ENCODE results near the gene TIMM44. TPM values are rescaled to one million over a fixed set of nuclear protein-coding genes. Genes with fewer than 3 reads are reported as not detected.

The TIMM44 gene
- total RNA-seq, 1 donor from 2014 or later, result 43.7 TPM

- no peak overlapping the region for H3K9ac ChIP-seq
- Mint-ChIP-seq H3K9me3 (no peaks in the 10 kb centered on the region), H3K36me3 (peaks cover 30% of the 10 kb centered on the region), H3K27me3 (ENCODE audit: insufficient read depth, low read depth) (peaks cover 2% of the 10 kb centered on the region), H3K4me3 (no peak overlapping the region), H3K27ac (no peak overlapping the region), H3K4me1 (no peaks in the 10 kb centered on the region)
- no peak overlapping the region for H2AFZ ChIP-seq (replicated peaks)
- H3K9me3 ChIP-seq (ENCODE audit: low read depth), result no peaks in the 10 kb centered on the region
- TF ChIP-seq CTCF (IDR thresholded peaks at IDR 0.05), result no peak
- no peak for TF ChIP-seq EZH2 (IDR thresholded peaks at IDR 0.05)
- TF ChIP-seq EZH2phosphoT487 (IDR thresholded peaks at IDR 0.05), result no peak
- peaks cover 17% of the 10 kb centered on the region for H3K79me2 ChIP-seq (ENCODE audit: low read depth)
- no peak overlapping the region for H3K27ac ChIP-seq
- DNase-seq (ENCODE audit: low spot score), result no peak
- peaks cover 19% of the 10 kb centered on the region for H3F3A ChIP-seq (ENCODE audit: low read depth)
- H3K4me3 ChIP-seq, result no peak overlapping the region
- H3K4me1 ChIP-seq, result no peaks in the 10 kb centered on the region
- H4K20me1 ChIP-seq (ENCODE audit: low read depth), result peaks cover 47% of the 10 kb centered on the region
- H3K27me3 ChIP-seq, result no peaks in the 10 kb centered on the region
- no peaks in the 10 kb centered on the region for H3K36me3 ChIP-seq
- H3K4me2 ChIP-seq, result no peak overlapping the region
These were observed 26.1 kb upstream of the TIMM44 start for GRCh38 chr19:7969555-7969939.

- H3K27me3 ChIP-seq, result no peaks in the 10 kb centered on the region
- H3K36me3 ChIP-seq, result no peaks in the 10 kb centered on the region
- Mint-ChIP-seq H3K9me3 (no peaks in the 10 kb centered on the region), H3K27ac (no peak overlapping the region), H3K27me3 (ENCODE audit: insufficient read depth, low read depth) (peaks cover 2% of the 10 kb centered on the region), H3K4me3 (no peak overlapping the region), H3K36me3 (peaks cover 26% of the 10 kb centered on the region), H3K4me1 (no peaks in the 10 kb centered on the region)
- H4K20me1 ChIP-seq (ENCODE audit: low read depth), result peaks cover 47% of the 10 kb centered on the region
- H2AFZ ChIP-seq (replicated peaks), result no peak overlapping the region
- H3K79me2 ChIP-seq (ENCODE audit: low read depth), result peaks cover 17% of the 10 kb centered on the region
- H3K9me3 ChIP-seq (ENCODE audit: low read depth), result no peaks in the 10 kb centered on the region
- H3K4me1 ChIP-seq, result no peaks in the 10 kb centered on the region
- no peak overlapping the region for H3K4me3 ChIP-seq
- peaks cover 17% of the 10 kb centered on the region for H3F3A ChIP-seq (ENCODE audit: low read depth)
- no peak overlapping the region for H3K27ac ChIP-seq
- DNase-seq (ENCODE audit: low spot score), result no peak
- TF ChIP-seq EZH2phosphoT487 (IDR thresholded peaks at IDR 0.05), result no peak
- TF ChIP-seq CTCF (IDR thresholded peaks at IDR 0.05), result no peak
- no peak for TF ChIP-seq EZH2 (IDR thresholded peaks at IDR 0.05)
- no peak overlapping the region for H3K4me2 ChIP-seq
- no peak overlapping the region for H3K9ac ChIP-seq
These were observed 25.5 kb upstream of the TIMM44 start for GRCh38 chr19:7968796-7969554.

- Histone ChIP-seq H3F3A (ENCODE audit: low read depth) (peaks cover 10% of the 10 kb centered on the region), H3K4me3 (no peak overlapping the region), H3K9ac (no peak overlapping the region), H4K20me1 (ENCODE audit: low read depth) (peaks cover 48% of the 10 kb centered on the region), H3K27me3 (no peaks in the 10 kb centered on the region), H3K4me1 (no peaks in the 10 kb centered on the region), H3K36me3 (no peaks in the 10 kb centered on the region), H3K9me3 (ENCODE audit: low read depth) (no peaks in the 10 kb centered on the region), H3K27ac (no peak overlapping the region), H2AFZ (replicated peaks) (no peak overlapping the region), H3K79me2 (ENCODE audit: low read depth) (peaks cover 17% of the 10 kb centered on the region), H3K4me2 (no peak overlapping the region)
- peaks cover 23% of the 10 kb centered on the region for H3K36me3 Mint-ChIP-seq
- H3K27ac Mint-ChIP-seq, result no peak overlapping the region
- TF ChIP-seq EZH2 (IDR thresholded peaks at IDR 0.05), result no peak
- TF ChIP-seq CTCF (IDR thresholded peaks at IDR 0.05), result no peak
- no peak for TF ChIP-seq EZH2phosphoT487 (IDR thresholded peaks at IDR 0.05)
- H3K4me3 Mint-ChIP-seq, result no peak overlapping the region
- no peaks in the 10 kb centered on the region for H3K9me3 Mint-ChIP-seq
- no peaks in the 10 kb centered on the region for H3K27me3 Mint-ChIP-seq (ENCODE audit: insufficient read depth, low read depth)
- no peaks in the 10 kb centered on the region for H3K4me1 Mint-ChIP-seq
- no peak for DNase-seq (ENCODE audit: low spot score)
These were observed 24.7 kb upstream of the TIMM44 start for GRCh38 chr19:7968008-7968795.
